Activated gamma-delta T cell treated with anti-CD3 and anti-CD28 coated beads, Interleukin-2, amount 50 U/mL, for 16 hours (primary cell): Measurements from ENCODE around the gene PLEKHA8.
"Not testable (repeated sequence)": the region's sequence is repeated elsewhere in the genome, so short reads cannot be mapped to it uniquely, and the experiment has no call there.

Source experiments
- DNase-seq: peaks from one replicate; pipeline ENCODE4 v3.0.0-alpha.2; 2020; ENCODE audit warnings: low read depth

Gene PLEKHA8

DNA sequence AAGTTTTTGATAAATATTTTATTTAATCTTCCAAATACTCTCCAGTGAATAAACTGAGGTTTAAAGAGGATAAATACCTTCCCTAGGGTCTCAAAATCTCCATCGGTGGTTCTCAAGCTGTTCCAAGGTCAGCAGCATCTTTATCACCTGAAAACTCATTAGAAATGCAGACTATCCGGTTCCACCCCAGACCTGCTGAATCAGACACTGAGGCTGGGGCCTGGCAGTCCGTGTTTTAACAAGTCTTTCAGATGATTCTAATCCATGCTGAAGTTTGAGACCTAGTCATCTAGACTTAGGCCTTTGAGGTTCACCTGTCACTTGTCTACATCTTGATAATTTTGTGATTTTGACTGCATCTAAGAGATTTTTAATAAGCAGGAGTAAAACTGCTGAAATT is 37.5 kb downstream of the PLEKHA8 start:
- no peak for DNase-seq

DNA sequence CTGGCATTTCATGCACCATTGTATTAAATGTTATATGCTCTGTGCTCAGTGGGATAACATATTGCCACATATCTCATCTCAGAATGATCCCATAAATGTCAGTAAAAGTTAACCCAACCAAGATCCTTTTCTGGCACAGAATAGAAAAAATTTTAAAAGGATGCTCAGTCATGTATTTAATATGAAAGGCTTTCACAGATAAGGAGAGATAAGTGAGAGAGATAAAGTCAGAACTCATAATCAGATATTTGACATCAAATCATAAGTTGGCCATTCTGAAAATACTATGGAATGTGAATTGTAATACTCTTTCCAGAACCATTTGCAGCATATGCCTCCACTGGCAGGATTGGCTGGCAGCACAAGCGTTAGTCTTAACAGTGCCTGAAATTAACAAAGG is 38.5 kb downstream of the PLEKHA8 start:
- no peak for DNase-seq

DNA sequence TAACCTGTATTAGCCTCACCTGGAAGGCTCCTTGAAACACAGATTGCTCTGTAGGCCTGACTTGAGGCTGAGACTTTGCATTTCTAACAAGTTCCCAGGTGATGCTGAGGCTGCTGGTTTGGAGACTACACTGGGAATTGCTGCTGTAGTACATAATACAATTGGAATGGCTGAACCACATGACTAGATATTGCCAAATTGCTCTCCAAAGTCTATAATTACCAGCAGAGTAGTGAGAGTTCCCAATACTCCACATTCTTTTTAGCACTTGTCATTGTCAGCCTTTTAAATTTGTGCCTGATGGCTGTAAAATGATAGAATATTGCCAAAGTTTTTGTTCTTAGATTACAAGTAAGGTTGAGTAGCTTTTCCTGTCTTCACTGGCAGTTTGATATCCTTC is 39.9 kb downstream of the PLEKHA8 start:
- no peak for DNase-seq

DNA sequence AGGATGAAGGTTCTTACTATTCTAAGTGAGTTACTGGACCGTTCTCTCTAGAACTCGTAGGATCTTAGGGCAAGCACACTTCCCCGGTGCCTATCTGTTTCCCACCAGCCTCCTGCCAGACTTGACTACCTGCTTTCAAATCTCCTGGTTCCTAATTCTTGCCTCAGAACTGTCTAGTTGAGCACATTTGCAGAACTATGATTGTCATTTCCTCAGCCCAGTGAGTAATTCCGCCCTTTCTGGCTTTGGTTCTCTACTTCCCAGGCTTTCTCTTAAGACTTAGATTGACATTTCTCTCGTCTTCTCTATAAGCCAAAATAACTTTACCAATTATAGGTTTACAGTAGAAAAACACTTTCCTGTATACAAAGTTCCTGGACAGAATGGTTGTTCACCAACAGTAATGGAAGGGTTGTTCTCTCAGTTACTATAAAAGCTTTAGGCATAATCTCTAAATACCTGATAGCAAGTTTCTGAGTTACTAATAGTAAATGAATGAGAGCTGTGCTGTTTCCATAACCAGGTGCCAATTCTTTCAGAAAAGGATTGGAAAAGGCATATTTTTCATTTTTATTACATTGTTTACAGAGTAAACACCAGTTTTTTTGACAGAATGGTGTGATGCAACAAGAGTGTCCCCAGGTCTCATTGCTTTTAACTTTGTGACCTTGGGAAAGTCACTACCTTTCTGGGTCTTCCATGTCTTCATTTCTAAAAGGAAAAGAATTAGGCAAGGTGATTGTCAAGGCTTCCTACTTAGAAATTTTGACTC is 41.1 kb downstream of the PLEKHA8 start:
- DNase-seq: no peak

DNA sequence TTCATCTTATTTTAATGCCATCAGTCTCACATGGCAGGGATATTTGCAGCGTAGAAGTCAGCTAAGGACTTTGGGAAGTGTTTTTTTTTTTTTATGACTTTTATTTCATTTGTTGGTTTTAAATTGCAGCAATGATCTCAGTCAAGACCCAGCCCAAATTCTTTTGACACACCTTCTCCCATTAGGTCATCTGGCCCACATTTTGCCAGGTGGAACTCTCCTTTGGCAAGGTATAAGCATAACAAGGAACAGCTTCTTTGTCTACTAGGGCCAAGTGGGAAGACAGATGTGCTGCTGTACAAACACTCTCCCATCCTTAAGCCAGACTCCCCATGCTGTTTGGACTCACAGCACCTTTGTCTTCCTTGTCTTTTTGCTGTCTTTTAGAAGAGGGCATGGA is 41.8 kb downstream of the PLEKHA8 start:
- DNase-seq: no peak

DNA sequence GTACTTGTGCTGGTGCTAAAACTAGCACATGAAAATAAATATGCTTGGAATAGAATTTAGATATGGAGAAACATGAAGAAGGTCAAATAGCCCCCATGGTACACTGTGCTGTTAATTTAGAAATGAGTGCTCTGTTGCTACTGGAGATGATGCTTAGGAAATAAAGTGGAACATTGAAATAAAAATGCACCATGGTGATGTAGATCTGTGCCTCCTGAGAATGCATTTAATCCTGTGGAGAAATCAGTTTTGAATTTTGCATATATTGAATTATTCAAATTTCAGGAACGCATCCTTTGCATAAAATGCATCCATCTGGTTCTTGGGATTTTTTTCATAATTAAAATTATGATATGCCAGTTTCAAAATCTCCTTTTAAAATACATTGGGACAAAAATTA is 44.5 kb downstream of the PLEKHA8 start:
- no peak for DNase-seq

DNA sequence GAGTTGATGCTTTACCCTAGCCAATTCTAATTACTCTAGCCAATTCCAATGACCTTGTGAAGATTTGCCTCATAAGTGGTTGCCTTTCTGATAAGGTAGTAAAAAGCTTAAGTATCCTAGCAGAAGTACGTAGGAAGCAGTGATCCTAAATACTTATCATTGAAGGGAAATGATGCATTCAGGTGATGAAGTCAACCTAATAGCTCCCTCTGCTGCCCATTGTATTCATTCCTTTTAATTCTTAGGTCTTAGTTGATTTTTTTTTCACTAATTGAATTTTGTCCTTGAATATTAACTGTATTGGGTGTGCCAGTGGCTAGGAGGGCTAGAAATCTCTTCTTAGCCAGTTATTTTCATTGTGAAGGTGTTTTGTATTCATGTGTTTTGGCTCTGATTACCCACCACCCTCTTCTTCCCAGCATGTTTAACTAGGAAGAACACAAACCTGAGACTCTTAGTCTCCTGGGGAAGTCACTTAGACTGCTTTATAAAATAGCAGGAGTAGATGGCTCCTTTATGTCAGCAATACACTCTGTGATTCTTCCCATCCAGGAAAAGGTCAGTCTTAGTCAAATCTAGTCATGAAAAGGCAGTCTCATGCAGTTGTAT is 46.3 kb downstream of the PLEKHA8 start:
- DNase-seq: no peak

DNA sequence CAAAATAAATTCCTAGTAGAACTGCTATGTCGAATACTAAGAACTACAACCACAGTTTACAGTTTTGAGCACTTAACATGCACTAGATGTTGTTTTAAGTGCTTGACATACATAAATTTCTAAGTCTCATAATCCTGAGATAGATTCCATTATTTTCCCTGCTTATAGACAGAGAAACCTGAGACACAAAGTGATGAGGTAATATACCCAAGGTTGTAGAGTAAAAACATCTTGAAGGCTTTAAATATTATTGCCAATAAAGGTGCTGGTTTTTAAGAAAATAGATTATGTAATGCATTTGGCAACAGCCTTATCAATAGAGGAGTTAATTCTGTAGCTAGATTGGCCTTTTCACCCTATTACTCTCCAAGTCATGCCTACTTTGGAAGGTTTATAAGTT is 48.2 kb downstream of the PLEKHA8 start:
- no peak for DNase-seq

DNA sequence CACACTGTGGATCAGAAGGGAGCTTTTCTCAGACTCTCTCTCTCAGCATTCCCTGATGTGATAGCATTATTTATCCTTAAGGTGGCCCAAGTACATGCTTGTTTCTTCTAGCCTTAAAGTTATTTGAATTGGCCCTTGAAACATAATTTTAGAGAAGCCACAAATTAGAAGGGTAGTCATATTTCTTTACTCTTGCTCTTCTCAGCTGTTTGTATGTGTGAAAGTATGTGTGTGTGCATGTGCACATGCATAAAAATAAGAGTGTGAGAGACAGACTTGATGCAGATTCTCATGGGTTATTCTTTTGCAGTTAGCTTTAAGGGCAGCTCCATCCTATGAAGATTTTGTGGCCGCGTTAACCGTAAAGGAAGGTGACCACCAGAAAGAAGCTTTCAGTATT is 50.1 kb downstream of the PLEKHA8 start:
- DNase-seq: no peak

DNA sequence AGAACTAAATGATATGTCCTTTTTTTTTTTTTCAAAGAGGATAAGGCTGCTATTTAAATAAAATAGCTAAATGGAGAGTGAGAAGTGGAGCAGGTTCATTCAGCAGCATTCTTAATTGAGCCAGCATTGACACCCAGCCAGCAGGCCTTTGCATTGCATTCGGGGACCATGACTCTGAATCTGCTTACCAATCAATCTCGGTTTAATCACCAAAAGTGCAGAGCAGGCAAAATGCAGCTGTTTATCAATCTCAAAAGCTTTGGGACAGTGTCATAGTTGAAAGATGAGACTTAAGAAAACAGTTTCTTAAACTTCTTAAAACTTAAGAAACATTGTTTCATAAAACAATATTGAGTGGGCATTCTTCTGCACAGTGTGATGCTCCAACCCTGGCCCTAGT is 51.7 kb downstream of the PLEKHA8 start:
- DNase-seq: no peak

DNA sequence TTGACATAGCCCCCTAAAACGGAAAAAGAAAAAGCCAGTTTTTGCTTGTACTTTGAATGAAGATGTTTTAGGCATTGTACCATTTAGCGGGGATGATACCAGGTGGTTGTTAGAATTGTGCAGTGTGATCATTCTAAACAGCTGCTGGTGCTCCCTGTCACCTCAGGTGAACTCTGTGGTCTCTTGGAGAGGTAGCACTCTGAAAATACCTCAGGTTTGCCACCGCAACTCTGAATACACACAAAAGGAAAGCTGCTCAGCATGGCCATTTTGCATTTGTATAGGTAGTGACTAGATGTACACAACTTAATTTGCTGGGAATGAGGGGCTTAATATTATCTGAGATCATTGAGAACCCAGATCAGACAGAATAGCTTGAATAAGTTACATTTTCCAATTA is 52.6 kb downstream of the PLEKHA8 start:
- no peak for DNase-seq

DNA sequence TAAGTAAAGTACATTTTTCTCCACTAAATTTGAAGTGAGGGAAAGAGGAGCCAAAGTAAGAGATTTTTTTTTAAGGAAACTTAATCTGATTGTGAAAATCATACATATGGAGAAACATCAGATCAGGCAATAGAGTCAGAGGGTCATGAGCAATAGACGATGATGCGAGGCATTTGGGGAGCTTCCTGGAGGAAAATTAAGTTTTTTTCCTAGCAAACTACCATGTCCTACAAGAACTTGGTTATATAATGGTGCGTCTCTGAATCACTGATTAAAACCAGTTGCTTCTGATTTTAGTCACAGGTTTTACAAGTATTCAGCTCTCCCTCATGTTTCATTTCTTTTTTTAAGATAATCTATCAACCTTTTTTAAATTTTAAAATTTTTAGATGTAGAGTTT is 54.5 kb downstream of the PLEKHA8 start:
- no peak for DNase-seq

DNA sequence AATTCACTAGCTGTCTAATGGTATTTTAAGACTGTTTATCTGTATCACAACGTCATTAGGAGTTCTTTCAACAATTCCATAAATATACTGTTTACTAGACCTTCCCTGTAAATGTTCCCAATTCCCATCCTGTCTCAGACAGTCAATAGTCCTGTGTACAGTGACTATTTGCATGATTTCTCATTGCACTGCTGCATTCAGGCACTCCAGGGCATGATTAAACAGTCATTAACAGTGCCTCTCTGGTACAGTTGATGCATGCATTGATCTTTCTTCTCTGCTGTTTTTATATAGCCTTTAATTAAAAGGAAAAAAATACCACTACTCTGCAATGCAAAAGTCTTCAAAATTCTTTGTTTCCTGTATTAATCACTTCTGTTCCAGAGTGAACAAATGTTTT is 55.1 kb downstream of the PLEKHA8 start:
- DNase-seq: no peak

DNA sequence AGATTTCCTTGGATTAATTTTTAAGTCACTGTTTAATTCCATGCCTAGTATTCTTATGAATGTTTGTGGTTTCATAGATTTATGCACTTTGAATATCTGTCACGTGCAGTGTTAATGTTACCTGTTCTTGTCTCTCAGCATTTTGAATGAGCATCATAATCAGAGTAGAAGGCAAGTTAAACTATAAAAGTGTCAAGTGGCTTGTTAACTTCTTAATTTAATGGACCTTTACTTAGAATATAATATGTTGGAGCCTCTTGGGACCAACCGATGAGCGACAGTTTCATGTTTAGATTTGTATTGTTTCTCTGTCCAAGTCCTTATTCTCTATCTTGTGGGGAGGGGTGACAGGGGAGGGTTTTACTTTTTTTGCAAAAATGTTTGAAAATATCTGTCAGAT is 56.0 kb downstream of the PLEKHA8 start:
- DNase-seq: no peak

DNA sequence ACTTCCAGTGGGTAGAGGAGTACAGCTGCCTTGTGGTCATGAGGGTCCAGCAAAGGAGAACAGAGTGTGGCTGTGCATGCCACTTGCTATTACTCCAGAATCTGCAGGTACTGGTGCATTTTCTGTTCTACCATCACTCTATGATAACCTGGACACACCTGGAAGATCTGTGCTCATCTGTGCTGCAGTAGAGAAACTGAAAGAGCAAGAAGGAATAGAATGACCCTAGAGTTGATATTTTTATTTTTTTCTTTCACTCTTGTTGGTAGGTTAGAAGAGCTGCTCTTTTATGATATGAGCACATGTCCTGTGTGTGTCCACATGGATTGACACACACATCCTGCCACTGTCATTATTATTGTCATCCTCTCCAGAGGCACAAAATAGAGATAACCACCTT is 58.3 kb downstream of the PLEKHA8 start:
- no peak for DNase-seq

DNA sequence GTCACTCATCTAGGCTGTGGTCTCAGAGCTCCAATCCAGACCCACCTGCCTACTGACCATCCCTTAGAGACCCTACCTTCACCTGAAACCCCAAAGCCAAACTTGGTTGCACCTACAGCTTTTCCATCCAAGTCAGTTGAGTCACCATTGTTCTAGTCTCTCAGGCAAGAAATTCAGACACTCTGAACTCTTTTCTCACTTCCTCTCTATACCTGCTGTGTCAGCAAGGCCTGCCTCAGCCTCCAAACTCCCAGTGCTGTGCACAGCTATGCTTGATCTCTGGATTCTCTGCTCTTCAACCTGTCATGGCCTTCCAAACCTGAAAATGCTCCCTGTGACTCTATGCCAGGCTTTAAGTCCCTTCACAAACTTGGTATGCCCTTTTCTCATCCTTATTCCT is 59.2 kb downstream of the PLEKHA8 start:
- no peak for DNase-seq

DNA sequence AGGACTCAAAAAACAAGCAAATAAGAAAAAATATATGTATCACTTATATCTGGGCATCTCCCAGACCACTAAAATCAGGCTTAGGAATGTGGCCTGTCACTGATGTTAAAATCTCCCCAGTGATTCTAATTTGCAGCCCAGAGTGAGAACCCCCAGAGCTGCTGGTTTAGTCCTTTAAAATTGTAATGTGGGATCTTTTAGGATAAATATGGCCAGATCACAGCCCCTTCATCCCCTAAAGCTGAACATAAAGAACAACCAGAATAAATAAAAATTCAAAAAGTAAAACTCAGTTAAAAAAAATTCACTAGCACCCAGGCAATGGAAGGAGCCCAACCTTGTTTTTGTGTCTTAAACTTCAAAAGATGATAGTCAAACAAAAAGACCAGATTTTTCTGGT is 60.1 kb downstream of the PLEKHA8 start:
- no peak for DNase-seq

DNA sequence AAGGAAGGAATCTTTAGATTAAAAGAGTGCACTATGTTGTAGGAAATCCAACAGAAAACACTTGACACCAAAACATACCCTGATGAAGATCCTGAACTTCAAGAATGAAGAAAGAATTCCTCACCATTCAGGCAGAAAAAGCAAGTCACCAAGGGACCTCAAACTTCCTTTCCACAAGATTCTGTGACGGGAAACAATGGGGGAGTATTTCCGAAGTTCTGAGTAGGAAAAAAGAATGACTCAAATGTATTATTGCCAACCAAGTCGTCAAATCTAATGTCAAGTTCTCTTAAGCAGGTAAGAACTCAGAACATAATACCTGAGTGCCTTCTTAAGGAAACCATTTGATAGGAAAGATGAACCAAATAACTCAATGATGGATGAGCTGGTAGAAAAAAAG is 61.9 kb downstream of the PLEKHA8 start:
- no peak for DNase-seq

DNA sequence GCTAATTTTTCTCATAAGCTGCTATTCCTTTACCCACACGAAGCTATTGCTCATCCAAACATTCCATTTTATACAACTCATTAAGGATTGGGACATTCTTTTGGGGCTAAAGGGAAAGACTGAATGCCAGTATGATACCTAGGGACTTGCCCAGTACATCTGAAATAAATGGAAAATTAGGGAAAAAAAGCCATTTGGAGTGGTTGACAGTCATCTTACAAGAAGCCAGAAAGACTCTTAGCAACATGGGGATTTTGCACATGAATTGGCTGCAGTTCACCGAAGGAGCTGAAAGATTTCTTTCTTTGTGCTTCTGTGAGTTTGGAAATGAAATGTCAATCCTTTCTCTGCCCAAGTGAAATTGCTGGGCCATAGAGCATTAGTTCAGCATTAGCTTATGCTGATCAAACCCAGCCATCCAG is 63.3 kb downstream of the PLEKHA8 start:
- DNase-seq: no peak

DNA sequence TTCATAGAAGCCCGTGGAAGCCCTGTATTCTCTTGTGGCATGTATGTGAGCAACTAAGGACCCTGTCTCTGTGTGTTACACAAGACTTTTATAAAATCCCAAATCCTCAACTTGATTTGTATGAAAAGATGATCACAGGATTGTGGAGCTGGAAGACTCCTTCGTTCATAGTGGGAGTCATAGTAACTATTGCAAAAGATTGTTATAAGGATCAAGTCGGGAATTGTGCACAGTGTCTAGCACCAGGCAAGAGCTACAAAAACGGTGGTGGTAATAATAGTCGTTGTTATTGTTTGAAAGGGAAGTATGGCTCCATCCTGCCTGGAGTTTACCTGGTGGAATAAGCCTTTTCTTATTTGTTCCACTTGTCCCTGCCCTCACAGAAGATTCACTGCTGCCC is 63.8 kb downstream of the PLEKHA8 start:
- no peak for DNase-seq

DNA sequence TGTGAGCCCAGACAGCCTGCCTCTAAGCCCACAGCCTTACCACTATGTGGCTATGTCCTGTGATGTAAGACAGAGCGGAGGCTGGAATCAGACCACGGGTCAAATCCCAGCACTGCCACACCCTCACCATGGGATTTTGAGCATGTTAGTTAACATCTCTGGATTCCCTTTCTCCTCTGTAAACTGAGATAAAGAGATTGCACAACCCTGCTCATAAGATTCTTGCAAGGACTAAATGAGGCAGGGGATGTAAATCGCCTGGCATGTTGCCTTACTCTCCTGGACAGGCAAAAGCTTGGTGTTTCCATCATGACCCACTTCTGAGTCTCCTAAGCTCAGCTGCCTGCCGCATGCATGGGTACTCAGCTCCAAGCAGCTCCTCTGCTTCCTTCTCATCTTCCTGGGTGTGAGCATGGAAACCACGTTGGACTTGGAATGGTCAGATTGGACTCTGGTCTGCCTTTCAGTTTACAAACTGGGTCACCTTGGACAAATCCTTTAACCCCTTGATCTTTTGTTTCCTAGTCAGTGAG is 65.3 kb downstream of the PLEKHA8 start:
- no peak for DNase-seq

DNA sequence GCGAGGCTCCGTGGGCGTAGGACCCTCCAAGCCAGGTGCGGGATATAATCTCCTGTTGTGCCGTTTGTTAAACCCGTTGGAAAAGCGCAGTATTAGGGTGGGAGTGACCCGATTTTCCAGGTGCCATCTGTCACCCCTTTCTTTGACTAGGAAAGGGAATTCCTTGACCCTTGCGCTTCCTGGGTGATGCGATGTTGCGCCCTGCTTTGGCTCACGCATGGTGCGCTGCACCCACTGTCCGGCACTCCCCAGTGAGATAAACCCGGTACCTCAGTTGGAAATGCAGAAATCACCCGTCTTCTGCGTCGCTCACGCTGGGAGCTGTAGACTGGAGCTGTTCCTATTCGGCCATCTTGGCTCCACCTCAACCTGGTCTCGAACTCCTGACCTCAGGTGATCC is 70.4 kb downstream of the PLEKHA8 start:
- DNase-seq: not testable (repeated sequence)

DNA sequence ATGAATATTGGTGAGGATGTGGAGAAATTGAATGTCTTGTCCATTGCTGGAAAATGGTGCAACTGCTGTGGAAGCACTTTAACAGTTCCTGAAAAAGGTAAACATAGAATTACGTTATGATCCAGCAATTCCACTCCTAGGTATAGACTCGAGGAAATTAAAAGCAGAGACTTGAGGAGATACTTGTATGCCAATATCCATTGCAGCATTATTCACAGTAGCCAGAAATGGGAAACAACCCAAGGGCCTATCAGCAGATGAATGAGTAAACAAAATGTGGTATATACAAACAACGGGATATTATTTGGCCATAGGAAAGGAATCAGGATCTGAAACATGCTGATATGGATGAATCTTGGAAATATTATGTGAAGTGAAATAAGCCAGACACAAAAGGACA is 74.1 kb downstream of the PLEKHA8 start:
- no peak for DNase-seq

DNA sequence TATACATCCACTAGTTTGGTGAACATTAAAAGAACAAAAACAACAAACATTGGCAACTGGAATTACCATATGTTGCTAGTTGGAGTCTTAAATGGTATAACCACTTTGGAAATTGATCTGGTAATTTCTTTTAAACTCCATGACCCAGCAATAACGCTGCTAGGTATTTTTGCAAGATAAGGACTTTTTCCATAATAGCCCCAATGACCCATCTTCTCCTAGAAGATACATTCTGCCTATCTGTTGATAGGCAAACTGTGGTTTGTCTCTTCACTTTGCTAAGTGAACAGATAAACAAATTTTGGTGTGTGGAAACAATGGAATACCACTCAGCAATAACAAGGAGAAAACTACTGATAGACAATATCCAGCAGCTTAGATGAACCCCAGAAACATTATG is 75.9 kb downstream of the PLEKHA8 start:
- DNase-seq: no peak
